Body of pancreas (tissue), 4 donors: ENCODE measurements around the gene HERPUD2.

ENCODE experiments used
- CTCF ChIP-seq, 7 experiments: fragments of 450-650 bp in 4 of 7; fragments of 200-600 bp in 3 of 7; sonication (generic) in 3 of 7; IDR thresholded peaks; one replicate each; pipeline ENCODE4 v1.5.1; 2016 to 2019; ENCODE audit warnings: antibody characterized with exemption in 7 of 7
- POLR2A ChIP-seq, 3 donors: fragments of 450-650 bp; IDR thresholded peaks; one replicate each; pipeline ENCODE4 v1.6.1; 2016; ENCODE audit warnings: antibody characterized with exemption in 3 of 3, mild to moderate bottlenecking in 2 of 3

DNA sequence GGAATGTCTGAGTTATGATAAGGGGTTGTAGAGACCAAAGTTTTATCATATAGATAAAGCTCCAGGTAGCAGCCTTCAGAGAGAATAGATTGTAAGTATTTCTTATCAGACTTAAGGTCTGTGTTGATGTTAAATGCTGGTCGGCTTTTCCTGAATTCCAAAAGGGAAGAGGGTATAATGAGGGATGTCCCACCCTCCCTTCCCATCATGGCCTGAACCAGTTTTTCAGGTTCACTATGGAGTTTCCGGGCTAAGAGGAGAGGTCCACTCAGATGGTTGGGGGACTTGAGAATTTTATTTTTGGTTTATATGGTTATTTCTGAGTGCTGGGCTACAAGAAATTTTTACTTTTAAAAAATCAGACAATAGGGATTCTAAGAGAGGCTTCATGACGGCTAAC is 45.2 kb downstream of the HERPUD2 start:
- TF ChIP-seq CTCF (IDR thresholded peaks at IDR 0.05) = no peak
- TF ChIP-seq POLR2A (IDR thresholded peaks at IDR 0.05) = no peak
